Measurements from ENCODE around the gene PGBD5.
"Not testable (repeated sequence)": the region's sequence is repeated elsewhere in the genome, so short reads cannot be mapped to it uniquely, and the experiment has no call there.

PGBD5 gene

DNA sequence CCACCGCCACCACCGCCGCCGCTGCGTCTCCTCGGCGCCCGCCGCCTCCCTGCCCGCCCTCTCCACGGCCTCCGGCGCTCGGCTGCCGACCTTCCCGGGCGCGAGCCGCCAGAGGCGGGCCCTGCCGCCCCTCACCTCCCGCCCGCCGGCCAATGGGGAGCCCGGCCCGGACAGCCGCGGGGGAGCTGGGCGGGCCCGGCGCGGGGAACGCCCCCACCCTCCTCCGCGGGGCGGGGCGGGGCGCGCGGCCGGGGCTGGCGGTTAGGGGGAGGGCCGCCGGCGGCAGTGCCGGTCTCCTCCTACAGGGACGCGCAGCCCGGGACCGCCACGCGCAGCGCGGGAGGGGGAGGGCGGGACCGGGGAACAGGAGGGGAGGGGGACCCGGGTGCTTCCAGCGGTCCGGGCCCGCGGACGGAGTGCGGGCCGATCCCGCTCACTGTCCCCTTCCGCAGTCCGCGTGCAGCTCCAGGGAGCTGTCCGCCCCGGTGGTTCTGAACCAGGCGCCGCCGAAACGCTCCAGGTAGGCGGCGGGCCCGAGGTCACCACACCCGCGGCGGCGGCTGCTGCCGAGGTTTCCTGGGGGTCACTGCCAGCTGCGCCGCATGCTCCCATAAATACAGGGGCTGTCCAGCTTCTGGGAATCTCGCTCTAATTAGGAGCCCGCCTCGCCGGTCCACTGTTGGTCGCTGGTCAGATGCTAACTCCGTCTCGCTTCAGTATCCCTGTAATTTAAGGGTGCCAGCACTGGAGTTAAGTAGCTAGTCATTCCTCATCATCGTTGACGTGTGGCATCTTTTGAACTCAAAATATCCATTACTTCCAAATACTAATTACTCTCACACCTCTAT lies at the start of gene PGBD5:
Gene PGBD5 (minus strand): TSS at position 87 of the 848 bp plus-strand sequence. CDS start 404 bp downstream, outside the sequence.
- DNase-seq (ENCODE audit: low read depth, low spot score), result no peak

DNA sequence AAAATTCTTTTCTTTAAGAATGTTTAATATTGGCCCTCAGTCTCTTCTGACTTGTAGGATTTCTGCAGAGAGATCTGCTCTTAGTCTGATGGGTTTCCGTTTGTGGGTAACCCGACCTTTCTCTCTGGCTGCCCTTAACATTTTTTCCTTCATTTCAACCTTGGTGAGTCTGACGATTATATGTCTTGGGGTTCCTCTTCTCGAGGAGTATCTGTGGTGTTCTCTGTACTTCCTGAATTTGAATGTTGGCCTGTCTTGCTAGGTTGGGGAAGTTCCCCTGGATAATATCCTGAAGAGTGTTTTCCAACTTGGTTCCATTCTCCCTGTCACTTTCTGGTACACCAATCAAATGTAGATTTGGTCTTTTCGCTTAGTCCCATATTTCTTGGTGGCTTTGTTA lies 48.8 kb upstream of the PGBD5 start:
- not testable (repeated sequence) for DNase-seq (ENCODE audit: low read depth, low spot score)

- not testable (repeated sequence) for DNase-seq (ENCODE audit: low read depth, low spot score)
Measured at GRCh38 chr1:230470750-230471149, 44.6 kb upstream of the PGBD5 start.

GRCh38 chr1:230469271-230469670 lies 43.1 kb upstream of the PGBD5 start:
- no peak for DNase-seq (ENCODE audit: low read depth, low spot score)

DNA sequence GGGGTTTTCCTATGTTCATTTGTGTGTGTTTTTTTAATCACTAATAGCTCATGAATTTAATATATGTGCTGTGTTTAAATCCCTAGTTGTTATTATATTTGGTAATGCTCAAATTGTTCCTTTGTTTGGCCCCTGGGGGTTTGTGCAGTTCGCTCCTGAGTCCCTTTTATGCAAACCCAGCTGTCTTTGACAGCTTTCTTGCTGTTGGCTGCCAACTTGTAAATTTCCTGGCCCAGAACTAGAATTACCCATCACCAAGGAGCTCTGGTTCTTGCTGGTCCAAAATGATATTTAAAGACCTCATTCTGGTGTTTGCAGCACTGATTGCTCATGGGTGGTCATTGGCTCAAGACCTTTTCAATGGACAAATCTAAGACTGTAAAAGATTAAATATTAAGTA lies 39.6 kb upstream of the PGBD5 start:
- no peak for DNase-seq (ENCODE audit: low read depth, low spot score)

DNA sequence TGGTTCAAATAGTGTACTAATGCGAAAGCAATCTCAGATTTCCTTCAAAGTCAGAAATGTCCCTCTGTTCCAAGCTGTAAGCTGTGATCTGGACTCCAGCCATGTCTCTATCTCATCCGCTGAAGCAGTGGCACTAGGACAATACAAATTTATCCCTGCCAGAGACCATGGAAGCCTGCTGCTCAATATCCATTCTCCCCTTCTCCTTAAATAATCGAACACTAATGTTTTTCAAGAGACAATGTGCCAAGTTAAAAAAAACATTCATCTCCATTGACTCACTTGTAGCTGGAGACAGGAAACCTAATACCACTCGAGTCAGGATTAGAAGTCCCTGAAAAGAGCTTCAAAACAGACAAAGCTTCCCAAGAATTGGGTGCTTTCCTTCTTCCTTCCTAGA lies 38.5 kb upstream of the PGBD5 start:
- no peak for DNase-seq (ENCODE audit: low read depth, low spot score)

- DNase-seq (ENCODE audit: low read depth, low spot score), result no peak
Measured at GRCh38 chr1:230463760-230464159, 37.6 kb upstream of the PGBD5 start.

DNA sequence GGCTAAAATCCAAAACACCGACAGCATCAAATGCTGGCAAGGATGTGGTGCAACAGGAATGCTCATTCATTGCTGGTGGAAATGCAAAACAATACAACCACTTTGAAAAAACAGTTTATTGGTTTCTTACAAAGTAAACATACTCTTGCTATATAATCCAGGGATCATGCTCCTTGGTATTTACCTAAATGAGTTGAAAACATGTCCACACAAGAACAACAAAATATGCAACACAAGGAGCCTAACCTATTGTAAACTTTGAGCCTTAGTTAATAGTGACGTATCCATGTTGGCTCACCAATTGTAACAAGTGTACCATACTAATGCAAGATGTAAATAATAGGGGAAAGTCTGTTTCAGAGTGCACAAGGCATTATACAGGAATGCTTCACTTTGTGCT lies 37.2 kb upstream of the PGBD5 start:
- DNase-seq (ENCODE audit: low read depth, low spot score), result no peak

DNA sequence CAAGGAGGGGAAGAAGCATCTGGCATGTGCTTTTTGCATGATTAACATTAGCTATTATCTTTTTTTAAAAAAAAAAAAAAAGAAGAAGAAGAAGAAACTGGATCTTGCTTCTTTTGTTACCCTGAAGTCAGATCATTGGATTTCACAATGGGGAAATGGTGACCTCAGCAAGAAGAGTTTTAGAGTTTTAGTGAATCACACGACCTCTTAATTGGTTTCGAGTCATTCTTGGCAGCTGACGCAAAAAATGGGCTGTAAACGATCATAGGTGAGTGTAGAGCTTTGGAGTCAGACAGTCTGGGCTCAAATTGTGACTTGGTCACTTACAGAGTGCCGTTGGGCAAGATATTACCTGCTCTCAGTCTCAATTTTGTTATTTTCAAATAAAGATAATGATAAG lies 33.3 kb upstream of the PGBD5 start:
- no peak for DNase-seq (ENCODE audit: low read depth, low spot score)

DNA sequence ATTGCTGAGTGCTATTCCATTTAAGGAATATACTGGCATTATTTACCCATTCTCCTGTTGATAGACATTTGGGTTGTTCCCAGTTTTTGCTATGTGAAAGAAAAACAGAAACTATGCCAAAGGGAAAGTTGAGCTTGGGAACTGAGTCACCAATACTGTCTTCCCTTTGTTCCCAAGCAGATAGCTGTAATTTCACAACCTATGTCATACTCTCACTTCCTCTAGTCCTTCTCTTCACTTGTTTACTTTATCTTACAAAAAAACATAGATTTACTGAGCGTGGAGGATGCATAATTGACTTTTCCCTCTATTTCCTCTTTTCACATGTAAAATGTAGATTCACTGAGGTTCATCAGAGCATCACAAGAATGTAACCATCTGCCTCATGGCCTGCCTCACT lies 32.4 kb upstream of the PGBD5 start:
- no peak for DNase-seq (ENCODE audit: low read depth, low spot score)

DNA sequence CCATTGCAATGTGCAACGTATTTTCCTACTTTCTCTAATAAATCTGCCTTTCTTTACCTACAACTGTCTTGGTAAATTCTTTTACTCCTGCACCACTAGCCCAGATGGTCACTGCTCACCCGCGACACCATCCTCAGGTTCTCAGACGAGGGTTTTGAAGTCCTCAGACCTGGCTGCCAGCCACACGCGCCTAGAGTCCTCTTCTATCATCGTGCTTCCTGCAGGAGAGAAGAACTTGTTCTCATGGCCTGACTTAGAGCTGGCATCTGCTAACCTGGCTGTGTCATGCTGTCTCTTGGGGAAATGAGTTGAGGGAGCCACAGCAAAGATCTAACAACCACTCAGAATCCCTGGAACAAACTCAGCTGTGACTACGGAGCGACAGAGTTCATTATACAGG lies 30.3 kb upstream of the PGBD5 start:
- DNase-seq (ENCODE audit: low read depth, low spot score), result no peak

DNA sequence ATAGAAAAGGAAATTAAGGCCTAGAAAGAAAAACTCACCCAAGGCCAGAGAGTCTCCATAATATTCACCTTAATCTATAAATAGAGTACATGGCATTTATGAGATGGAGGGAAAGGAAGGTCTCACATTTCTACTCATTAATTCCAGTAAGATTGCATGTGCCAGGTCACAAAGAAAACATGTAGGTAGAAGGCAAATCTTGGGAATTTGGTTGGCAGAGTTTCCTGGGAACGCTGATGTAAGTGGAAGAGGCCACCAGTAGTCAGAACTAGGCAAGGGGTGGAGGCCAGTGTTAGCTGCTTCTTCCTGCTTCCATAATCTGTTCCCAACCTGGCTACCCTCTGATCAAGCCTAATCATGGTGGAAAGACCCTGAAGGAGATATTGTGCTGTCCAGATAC lies 29.2 kb upstream of the PGBD5 start:
- no peak for DNase-seq (ENCODE audit: low read depth, low spot score)

DNA sequence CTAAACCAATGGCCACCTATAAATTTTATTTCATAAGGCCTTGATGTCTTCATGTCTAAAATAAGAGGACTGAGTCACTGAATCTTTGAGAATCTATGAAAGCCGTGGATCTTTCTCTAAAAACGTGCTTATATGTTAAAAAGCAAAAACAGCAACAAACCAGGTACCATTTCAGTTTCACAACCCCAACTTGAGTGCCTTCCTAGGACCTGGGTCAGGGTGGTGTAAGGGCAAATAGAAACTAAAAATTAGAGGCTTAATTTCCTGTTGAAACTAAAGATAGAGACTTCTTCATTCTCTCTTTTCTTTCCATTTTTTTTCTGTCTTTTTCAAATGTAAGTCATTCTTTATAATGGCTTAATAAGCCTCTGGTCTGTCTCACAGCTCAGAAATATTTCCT lies 27.2 kb upstream of the PGBD5 start:
- no peak for DNase-seq (ENCODE audit: low read depth, low spot score)

GRCh38 chr1:230441183-230442029 lies 15.3 kb upstream of the PGBD5 start:
- no peak for DNase-seq (ENCODE audit: low read depth, low spot score)

GRCh38 chr1:230435108-230435507 lies 9.0 kb upstream of the PGBD5 start:
- DNase-seq (ENCODE audit: low read depth, low spot score), result no peak

DNA sequence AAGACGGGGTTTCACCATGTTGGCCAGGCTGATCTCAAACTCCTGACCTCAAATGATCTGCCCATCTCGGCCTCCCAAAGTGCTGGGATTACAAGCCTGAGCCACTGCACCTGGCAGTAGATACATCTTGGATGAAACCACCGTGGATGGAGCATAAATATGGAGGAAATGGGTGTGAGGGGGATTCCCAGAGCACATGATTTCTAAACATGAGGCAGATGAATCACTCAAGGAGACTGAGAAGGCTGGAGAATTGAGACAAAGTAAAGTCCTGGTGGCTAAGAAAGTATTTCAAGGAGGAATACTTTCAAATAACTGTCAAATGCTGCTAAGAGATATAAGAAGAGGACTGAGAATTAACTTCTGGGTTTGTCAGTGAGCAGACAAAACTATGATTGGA lies 5.4 kb upstream of the PGBD5 start:
- no peak for DNase-seq (ENCODE audit: low read depth, low spot score)

DNA sequence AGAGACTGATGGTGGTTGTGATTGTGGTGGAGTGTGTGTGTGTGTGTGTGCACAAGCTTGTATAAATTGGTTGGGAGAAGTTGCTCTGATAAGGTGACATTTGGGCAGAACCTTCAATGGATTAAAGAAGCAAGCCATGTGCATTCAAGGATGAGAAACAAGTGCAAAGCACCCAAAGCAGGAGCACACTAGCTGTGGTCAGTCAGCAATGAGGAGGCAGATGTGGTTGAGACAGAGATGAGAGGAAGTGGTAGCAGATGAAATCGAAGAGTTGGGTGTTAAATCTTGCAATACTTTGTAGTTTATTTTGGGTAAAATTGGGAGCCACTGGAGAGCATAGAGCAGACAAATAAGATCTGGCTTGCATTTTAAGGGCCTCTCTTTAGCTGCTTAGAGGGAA lies 4.4 kb upstream of the PGBD5 start:
- DNase-seq (ENCODE audit: low read depth, low spot score), result no peak

- no peak for DNase-seq (ENCODE audit: low read depth, low spot score)
Measured at GRCh38 chr1:230429067-230429735, 3.1 kb upstream of the PGBD5 start.

DNA sequence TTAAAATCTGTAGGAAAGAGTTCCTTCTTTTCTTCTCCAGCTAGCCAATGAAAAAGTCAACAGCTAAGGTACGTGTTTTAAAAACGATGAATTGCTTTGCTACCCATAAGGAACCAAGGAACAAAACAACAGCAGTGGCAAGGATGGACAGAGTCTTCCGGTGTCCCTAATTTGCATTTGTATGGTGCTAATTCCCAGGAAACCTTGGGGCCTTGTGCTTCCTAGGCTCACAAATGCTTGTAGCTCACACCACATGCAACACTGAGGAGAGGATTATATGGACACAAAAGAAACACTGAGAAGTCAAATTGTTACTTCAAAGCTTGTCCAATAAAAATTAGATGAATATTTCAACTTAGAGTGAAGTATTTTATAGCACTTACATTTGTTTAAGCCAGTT lies 1.8 kb upstream of the PGBD5 start:
- no peak for DNase-seq (ENCODE audit: low read depth, low spot score)

- DNase-seq (ENCODE audit: low read depth, low spot score), result no peak
Measured at GRCh38 chr1:230427094-230427876, 1.2 kb upstream of the PGBD5 start.
